HL-60 (cell line): Measurements from ENCODE around the gene LAMTOR2.

ENCODE experiments used
- DNase-seq, 2 experiments: peaks; one replicate each; pipeline ENCODE4 v3.0.0-alpha.2; 2010 to 2020; ENCODE audit warnings: low read depth in 1 of 2, low spot score in 1 of 2
- H3K27ac ChIP-seq: fragments of 250-450 bp; sonication (Bioruptor Pico); replicated peaks from 2 replicates; pipeline ENCODE4 v1.5.1; 2020; ENCODE audit warnings: mild to moderate bottlenecking, moderate library complexity
- H3K27me3 ChIP-seq: fragments of 250-450 bp; sonication (Bioruptor Pico); 2 replicates; pipeline ENCODE4 v1.5.1; 2021; ENCODE audit warnings: mild to moderate bottlenecking, moderate library complexity; ENCODE audit not compliant: insufficient read depth, poor library complexity, severe bottlenecking
- H3K4me3 ChIP-seq: replicated peaks from 2 replicates; pipeline ENCODE4 v1.5.1; 2011; ENCODE audit warnings: mild to moderate bottlenecking, control low read depth, low read length; ENCODE audit not compliant: insufficient read depth
- GABPA ChIP-seq: IDR thresholded peaks from 2 replicates; pipeline ENCODE4 v1.6.1; 2012; ENCODE audit warnings: low read depth
- POLR2AphosphoS5 ChIP-seq: IDR thresholded peaks from 2 replicates; pipeline ENCODE4 v1.6.1; 2012; ENCODE audit warnings: low read depth
- SPI1 ChIP-seq: IDR thresholded peaks from 2 replicates; pipeline ENCODE4 v1.6.1; 2012; ENCODE audit warnings: low read depth, mild to moderate bottlenecking, borderline replicate concordance
- TF ChIP-seq, protein P1 (sequence below): IDR thresholded peaks from one replicate; pipeline ENCODE4 v1.5.1; 2011; ENCODE audit warnings: low read length, control low read depth, inconsistent platforms; ENCODE audit not compliant: insufficient read depth
- TF ChIP-seq, protein P2 (sequence below): IDR thresholded peaks from 2 replicates; pipeline ENCODE4 v1.6.1; 2012; ENCODE audit warnings: low read depth; ENCODE audit not compliant: insufficient replicate concordance

LAMTOR2 gene

GRCh38 chr1:156009404-156009803, 45.2 kb upstream of the LAMTOR2 start:
- TF ChIP-seq, protein P1, sequence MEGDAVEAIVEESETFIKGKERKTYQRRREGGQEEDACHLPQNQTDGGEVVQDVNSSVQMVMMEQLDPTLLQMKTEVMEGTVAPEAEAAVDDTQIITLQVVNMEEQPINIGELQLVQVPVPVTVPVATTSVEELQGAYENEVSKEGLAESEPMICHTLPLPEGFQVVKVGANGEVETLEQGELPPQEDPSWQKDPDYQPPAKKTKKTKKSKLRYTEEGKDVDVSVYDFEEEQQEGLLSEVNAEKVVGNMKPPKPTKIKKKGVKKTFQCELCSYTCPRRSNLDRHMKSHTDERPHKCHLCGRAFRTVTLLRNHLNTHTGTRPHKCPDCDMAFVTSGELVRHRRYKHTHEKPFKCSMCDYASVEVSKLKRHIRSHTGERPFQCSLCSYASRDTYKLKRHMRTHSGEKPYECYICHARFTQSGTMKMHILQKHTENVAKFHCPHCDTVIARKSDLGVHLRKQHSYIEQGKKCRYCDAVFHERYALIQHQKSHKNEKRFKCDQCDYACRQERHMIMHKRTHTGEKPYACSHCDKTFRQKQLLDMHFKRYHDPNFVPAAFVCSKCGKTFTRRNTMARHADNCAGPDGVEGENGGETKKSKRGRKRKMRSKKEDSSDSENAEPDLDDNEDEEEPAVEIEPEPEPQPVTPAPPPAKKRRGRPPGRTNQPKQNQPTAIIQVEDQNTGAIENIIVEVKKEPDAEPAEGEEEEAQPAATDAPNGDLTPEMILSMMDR, result no peak
- TF ChIP-seq SPI1 (no peak), GABPA (no peak), POLR2AphosphoS5 (no peak)
- TF ChIP-seq, protein P2, sequence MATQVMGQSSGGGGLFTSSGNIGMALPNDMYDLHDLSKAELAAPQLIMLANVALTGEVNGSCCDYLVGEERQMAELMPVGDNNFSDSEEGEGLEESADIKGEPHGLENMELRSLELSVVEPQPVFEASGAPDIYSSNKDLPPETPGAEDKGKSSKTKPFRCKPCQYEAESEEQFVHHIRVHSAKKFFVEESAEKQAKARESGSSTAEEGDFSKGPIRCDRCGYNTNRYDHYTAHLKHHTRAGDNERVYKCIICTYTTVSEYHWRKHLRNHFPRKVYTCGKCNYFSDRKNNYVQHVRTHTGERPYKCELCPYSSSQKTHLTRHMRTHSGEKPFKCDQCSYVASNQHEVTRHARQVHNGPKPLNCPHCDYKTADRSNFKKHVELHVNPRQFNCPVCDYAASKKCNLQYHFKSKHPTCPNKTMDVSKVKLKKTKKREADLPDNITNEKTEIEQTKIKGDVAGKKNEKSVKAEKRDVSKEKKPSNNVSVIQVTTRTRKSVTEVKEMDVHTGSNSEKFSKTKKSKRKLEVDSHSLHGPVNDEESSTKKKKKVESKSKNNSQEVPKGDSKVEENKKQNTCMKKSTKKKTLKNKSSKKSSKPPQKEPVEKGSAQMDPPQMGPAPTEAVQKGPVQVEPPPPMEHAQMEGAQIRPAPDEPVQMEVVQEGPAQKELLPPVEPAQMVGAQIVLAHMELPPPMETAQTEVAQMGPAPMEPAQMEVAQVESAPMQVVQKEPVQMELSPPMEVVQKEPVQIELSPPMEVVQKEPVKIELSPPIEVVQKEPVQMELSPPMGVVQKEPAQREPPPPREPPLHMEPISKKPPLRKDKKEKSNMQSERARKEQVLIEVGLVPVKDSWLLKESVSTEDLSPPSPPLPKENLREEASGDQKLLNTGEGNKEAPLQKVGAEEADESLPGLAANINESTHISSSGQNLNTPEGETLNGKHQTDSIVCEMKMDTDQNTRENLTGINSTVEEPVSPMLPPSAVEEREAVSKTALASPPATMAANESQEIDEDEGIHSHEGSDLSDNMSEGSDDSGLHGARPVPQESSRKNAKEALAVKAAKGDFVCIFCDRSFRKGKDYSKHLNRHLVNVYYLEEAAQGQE, result no peak
- Histone ChIP-seq H3K27ac (no peak overlapping the region), H3K27me3 (no peaks in the 10 kb centered on the region), H3K4me3 (no peak overlapping the region)
- DNase-seq, result no peak

- no peaks in the 10 kb centered on the region for H3K27me3 ChIP-seq
- no peak for DNase-seq
- TF ChIP-seq, protein P2, result no peak
- no peak for TF ChIP-seq SPI1
- TF ChIP-seq, protein P1, result no peak
- no peak overlapping the region for H3K27ac ChIP-seq
- no peak overlapping the region for H3K4me3 ChIP-seq
Measured at GRCh38 chr1:156012051-156012817, 42.3 kb upstream of the LAMTOR2 start.

GRCh38 chr1:156014829-156015228, 39.8 kb upstream of the LAMTOR2 start:
- TF ChIP-seq POLR2AphosphoS5 (no peak), SPI1 (no peak), GABPA (no peak)
- TF ChIP-seq, protein P2, result no peak
- TF ChIP-seq, protein P1, result no peak
- no peak for DNase-seq
- H3K27ac ChIP-seq, result no peak overlapping the region
- H3K27me3 ChIP-seq, result no peaks in the 10 kb centered on the region
- no peak overlapping the region for H3K4me3 ChIP-seq
